ENCODE data around the gene TWIST1. TPM values are rescaled to one million over a fixed set of nuclear protein-coding genes. Genes with fewer than 3 reads are reported as not detected.

The TWIST1 gene
- total RNA-seq, 1 experiment from 2014 or later: 76.2 TPM

- no peaks in the 10 kb centered on the region for H3K9me3 ChIP-seq (replicated peaks)
- peaks cover 88% of the 10 kb centered on the region for H3K4me1 ChIP-seq (replicated peaks)
- H3K4me3 ChIP-seq: peak overlapping the region; percentile 45
- peaks cover 38% of the 10 kb centered on the region for H3K36me3 ChIP-seq
- H3K27me3 ChIP-seq (replicated peaks): no peaks in the 10 kb centered on the region
- DNase-seq (ENCODE audit: low read depth in 1 of 2, low spot score in 2 of 2): no peak
- peak overlapping the region; percentile 92 for H3K27ac ChIP-seq
Observed at GRCh38 chr7:19109000-19109946, 8.2 kb downstream of the TWIST1 start.

GRCh38 chr7:19107356-19108146, 9.9 kb downstream of the TWIST1 start:
- no peaks in the 10 kb centered on the region for H3K27me3 ChIP-seq (replicated peaks)
- DNase-seq (ENCODE audit: low read depth in 1 of 2, low spot score in 2 of 2): peak; percentile 74 to 92
- peaks cover 71% of the 10 kb centered on the region for H3K4me1 ChIP-seq (replicated peaks)
- H3K9me3 ChIP-seq (replicated peaks): no peaks in the 10 kb centered on the region
- H3K27ac ChIP-seq: peak overlapping the region; percentile 92
- peak overlapping the region; percentile 45 for H3K4me3 ChIP-seq
- H3K36me3 ChIP-seq: peaks cover 21% of the 10 kb centered on the region

GRCh38 chr7:19107081-19107355, 10.4 kb downstream of the TWIST1 start:
- H3K4me1 ChIP-seq (replicated peaks): peaks cover 68% of the 10 kb centered on the region
- H3K4me3 ChIP-seq: peak overlapping the region; percentile 45
- H3K27me3 ChIP-seq (replicated peaks): no peaks in the 10 kb centered on the region
- H3K27ac ChIP-seq: peak overlapping the region; percentile 92
- no peaks in the 10 kb centered on the region for H3K9me3 ChIP-seq (replicated peaks)
- DNase-seq (ENCODE audit: low read depth in 1 of 2, low spot score in 2 of 2): no peak
- peaks cover 16% of the 10 kb centered on the region for H3K36me3 ChIP-seq

- Histone ChIP-seq H3K27ac (peak overlapping the region; percentile 92), H3K4me3 (peak overlapping the region; percentile 45)
Observed at GRCh38 chr7:19106241-19107080, 11.0 kb downstream of the TWIST1 start.

GRCh38 chr7:19105546-19105945, 11.9 kb downstream of the TWIST1 start:
- DNase-seq (ENCODE audit: low read depth in 1 of 2, low spot score in 2 of 2): no peak
- Histone ChIP-seq H3K4me1 (replicated peaks) (peaks cover 62% of the 10 kb centered on the region), H3K27me3 (replicated peaks) (no peaks in the 10 kb centered on the region), H3K36me3 (peaks cover 8% of the 10 kb centered on the region; the same call in 1 of the 2 replicates), H3K4me3 (peak overlapping the region; percentile 45), H3K27ac (peak overlapping the region; percentile 92), H3K9me3 (replicated peaks) (no peaks in the 10 kb centered on the region)

More at GRCh38 chr7:19106241-19107080, 11.0 kb downstream of the TWIST1 start:
- peaks cover 68% of the 10 kb centered on the region for H3K4me1 ChIP-seq (replicated peaks)
- H3K9me3 ChIP-seq (replicated peaks): no peaks in the 10 kb centered on the region
- peaks cover 11% of the 10 kb centered on the region; the same call in 1 of the 2 replicates for H3K36me3 ChIP-seq
- DNase-seq (ENCODE audit: low read depth in 1 of 2, low spot score in 2 of 2): peak; percentile 62 to 67
- no peaks in the 10 kb centered on the region for H3K27me3 ChIP-seq (replicated peaks)

GRCh38 chr7:19104811-19105210, 12.6 kb downstream of the TWIST1 start:
- H3K4me3 ChIP-seq: no peak overlapping the region
- peaks cover 54% of the 10 kb centered on the region for H3K4me1 ChIP-seq (replicated peaks)
- DNase-seq (ENCODE audit: low read depth in 1 of 2, low spot score in 2 of 2): peak in 1 of 2 experiments; percentile 33
- no peaks in the 10 kb centered on the region for H3K9me3 ChIP-seq (replicated peaks)
- H3K27ac ChIP-seq: no peak overlapping the region
- H3K36me3 ChIP-seq: peaks cover under 1% of the 10 kb centered on the region; the same call in 1 of the 2 replicates
- H3K27me3 ChIP-seq (replicated peaks): no peaks in the 10 kb centered on the region

GRCh38 chr7:19102884-19103283, 14.6 kb downstream of the TWIST1 start:
- Histone ChIP-seq H3K36me3 (no peaks in the 10 kb centered on the region), H3K27me3 (replicated peaks) (no peaks in the 10 kb centered on the region), H3K9me3 (replicated peaks) (no peaks in the 10 kb centered on the region), H3K27ac (no peak overlapping the region), H3K4me3 (no peak overlapping the region), H3K4me1 (replicated peaks) (peaks cover 35% of the 10 kb centered on the region)
- no peak for DNase-seq (ENCODE audit: low read depth in 1 of 2, low spot score in 2 of 2)

GRCh38 chr7:19101909-19102308, 15.5 kb downstream of the TWIST1 start:
- no peak overlapping the region for H3K27ac ChIP-seq
- H3K9me3 ChIP-seq (replicated peaks): no peaks in the 10 kb centered on the region
- no peak overlapping the region for H3K4me3 ChIP-seq
- H3K36me3 ChIP-seq: no peaks in the 10 kb centered on the region
- H3K4me1 ChIP-seq (replicated peaks): peaks cover 30% of the 10 kb centered on the region
- H3K27me3 ChIP-seq (replicated peaks): no peaks in the 10 kb centered on the region
- DNase-seq (ENCODE audit: low read depth in 1 of 2, low spot score in 2 of 2): no peak

- Histone ChIP-seq H3K36me3 (no peaks in the 10 kb centered on the region), H3K4me1 (replicated peaks) (peaks cover 25% of the 10 kb centered on the region), H3K9me3 (replicated peaks) (no peaks in the 10 kb centered on the region), H3K27me3 (replicated peaks) (no peaks in the 10 kb centered on the region), H3K27ac (no peak overlapping the region), H3K4me3 (no peak overlapping the region)
- DNase-seq (ENCODE audit: low read depth in 1 of 2, low spot score in 2 of 2): no peak
Observed at GRCh38 chr7:19101472-19101871, 16.0 kb downstream of the TWIST1 start.

GRCh38 chr7:19099924-19100323, 17.5 kb downstream of the TWIST1 start:
- no peak for DNase-seq (ENCODE audit: low read depth in 1 of 2, low spot score in 2 of 2)
- H3K4me1 ChIP-seq (replicated peaks): peaks cover 14% of the 10 kb centered on the region; the same call in 1 of the 2 replicates
- H3K27me3 ChIP-seq (replicated peaks): no peaks in the 10 kb centered on the region
- H3K36me3 ChIP-seq: no peaks in the 10 kb centered on the region
- no peak overlapping the region for H3K4me3 ChIP-seq
- no peak overlapping the region for H3K27ac ChIP-seq
- no peaks in the 10 kb centered on the region for H3K9me3 ChIP-seq (replicated peaks)

- Histone ChIP-seq H3K27me3 (replicated peaks) (no peaks in the 10 kb centered on the region), H3K36me3 (no peaks in the 10 kb centered on the region), H3K9me3 (replicated peaks) (no peaks in the 10 kb centered on the region), H3K4me1 (replicated peaks) (0 out of 2 replicates have a peak, but pooled peaks cover 9% of the 10 kb centered on the region), H3K4me3 (no peak overlapping the region), H3K27ac (no peak overlapping the region)
- no peak for DNase-seq (ENCODE audit: low read depth in 1 of 2, low spot score in 2 of 2)
Observed at GRCh38 chr7:19099194-19099593, 18.2 kb downstream of the TWIST1 start.

GRCh38 chr7:19098510-19098909, 18.9 kb downstream of the TWIST1 start:
- no peak for DNase-seq (ENCODE audit: low read depth in 1 of 2, low spot score in 2 of 2)
- Histone ChIP-seq H3K4me3 (no peak overlapping the region), H3K27me3 (replicated peaks) (no peaks in the 10 kb centered on the region), H3K27ac (no peak overlapping the region), H3K4me1 (replicated peaks) (0 out of 2 replicates have a peak, but pooled peaks cover 9% of the 10 kb centered on the region), H3K36me3 (no peaks in the 10 kb centered on the region), H3K9me3 (replicated peaks) (no peaks in the 10 kb centered on the region)
